ENCODE results near the gene SHISA9. TPM values are rescaled to one million over a fixed set of nuclear protein-coding genes. Genes with fewer than 3 reads are reported as not detected.

The SHISA9 gene
- total and polyA plus RNA-seq, 12 donors: 0.04 to 0.96 (median 0.13) TPM; not detected in 3

- Histone ChIP-seq H3K4me3 (no peak overlapping the region), H3K27ac (no peak overlapping the region), H3K36me3 (no peaks in the 10 kb centered on the region), H3K4me1 (no peaks in the 10 kb centered on the region), H3K27me3 (no peaks in the 10 kb centered on the region), H3K9me3 (peaks cover 0 to 8% (median 0%) of the 10 kb centered on the region in 11 donors)
- no peak for TF ChIP-seq CTCF (IDR thresholded peaks at IDR 0.05)
- WGBS, 2 donors: 91% methylated on average over 10 of the region's 10 CpGs
- intact Hi-C loops (cut with DNase I): no loop called here
- DNase-seq (no peak), ATAC-seq (no peak)
Observed at GRCh38 chr16:13063457-13063856, 162.1 kb downstream of the SHISA9 start.

GRCh38 chr16:13064821-13065220, 163.4 kb downstream of the SHISA9 start:
- ATAC-seq (no peak), DNase-seq (no peak)
- no peak for TF ChIP-seq CTCF (IDR thresholded peaks at IDR 0.05)
- Histone ChIP-seq H3K4me1 (no peaks in the 10 kb centered on the region), H3K36me3 (no peaks in the 10 kb centered on the region), H3K4me3 (no peak overlapping the region), H3K27me3 (no peaks in the 10 kb centered on the region), H3K9me3 (peaks cover 0 to 18% (median 0%) of the 10 kb centered on the region in 11 donors), H3K27ac (no peak overlapping the region)
- intact Hi-C loops (cut with DNase I): loop anchor here in 1 of 10 donors (5.0 kb wide), 1 partner anchor 247 kb away; no protein-coding TSS in a partner anchor
- 6 to 13% methylated on average over 1 of the region's 1 CpG for WGBS, 2 donors

GRCh38 chr16:13067648-13068047, 166.2 kb downstream of the SHISA9 start:
- Histone ChIP-seq H3K36me3 (no peaks in the 10 kb centered on the region), H3K4me1 (no peaks in the 10 kb centered on the region), H3K27ac (no peak overlapping the region), H3K9me3 (peaks cover 0 to 18% (median 0%) of the 10 kb centered on the region in 11 donors), H3K4me3 (no peak overlapping the region), H3K27me3 (peaks cover 0 to 20% (median 0%) of the 10 kb centered on the region in 7 donors)
- ATAC-seq: no peak
- 79 to 84% methylated on average over 7 of the region's 7 CpGs for WGBS, 2 donors
- no peak for TF ChIP-seq CTCF (IDR thresholded peaks at IDR 0.05)
- no peak for DNase-seq
- intact Hi-C loops (cut with DNase I): loop anchor here in 1 of 10 donors (5.0 kb wide), 1 partner anchor 245 kb away; no protein-coding TSS in a partner anchor

- Histone ChIP-seq H3K27ac (no peak overlapping the region), H3K27me3 (peaks cover 0 to 20% (median 0%) of the 10 kb centered on the region in 7 donors), H3K9me3 (peaks cover 0 to 18% (median 0%) of the 10 kb centered on the region in 11 donors), H3K36me3 (no peaks in the 10 kb centered on the region), H3K4me1 (no peaks in the 10 kb centered on the region), H3K4me3 (no peak overlapping the region)
- TF ChIP-seq CTCF (IDR thresholded peaks at IDR 0.05): no peak
- intact Hi-C loops (cut with DNase I): loop anchor here in 1 of 10 donors (5.0 kb wide), 1 partner anchor 243 kb away; no protein-coding TSS in a partner anchor
- DNase-seq: no peak
- ATAC-seq: no peak
- 96 to 98% methylated on average over 8 of the region's 8 CpGs for WGBS, 2 donors
Observed at GRCh38 chr16:13068912-13069583, 167.7 kb downstream of the SHISA9 start.

Measured in heart right ventricle (tissue), 16 donors.